Adrenal gland (tissue), 12 donors: ENCODE data around the gene ADAM30. TPM values are rescaled to one million over a fixed set of nuclear protein-coding genes. Genes with fewer than 3 reads are reported as not detected.
"Not testable (repeated sequence)": the region's sequence is repeated elsewhere in the genome, so short reads cannot be mapped to it uniquely, and the experiment has no call there.

ENCODE experiments used
- DNase-seq, 7 donors: peaks; one replicate each; pipeline ENCODE4 v3.0.0-alpha.2; 2019 to 2020
- H3K27ac ChIP-seq, 5 donors: fragments of 200-600 bp; sonication (generic) in 4 of 5; 1 replicate in 3 of 5; 2 replicates in 2 of 5; pipeline versions ENCODE4 v1.5.1 to v1.8.0; 2016 to 2020; ENCODE audit warnings: mild to moderate bottlenecking in 1 of 5
- H3K27me3 ChIP-seq: fragments of 200-600 bp; 2 replicates; pipeline ENCODE4 v1.8.0; 2021
- H3K36me3 ChIP-seq, 2 donors: fragments of 200-600 bp; replicated peaks in 1 of 2; 1 replicate in 1 of 2; 2 replicates in 1 of 2; pipeline versions ENCODE4 v1.5.1 to v1.8.0; 2018 to 2022
- H3K4me1 ChIP-seq, 2 donors: fragments of 200-600 bp; replicated peaks in 1 of 2; 1 replicate in 1 of 2; 2 replicates in 1 of 2; pipeline versions ENCODE4 v1.5.1 to v1.8.0; 2018 to 2021
- H3K4me3 ChIP-seq, 4 donors: fragments of 200-600 bp; sonication (generic) in 3 of 4; one replicate each; pipeline ENCODE4 v1.5.1; 2016 to 2018
- H3K9me3 ChIP-seq, 3 donors: fragments of 200-600 bp; sonication (generic) in 1 of 3; replicated peaks in 1 of 3; 1 replicate in 2 of 3; 2 replicates in 1 of 3; pipeline versions ENCODE4 v1.5.1 to v1.8.0; 2016 to 2021
- POLR2A ChIP-seq, 2 donors: fragments of 450-650 bp; IDR thresholded peaks; one replicate each; pipeline ENCODE4 v1.6.1; 2017; ENCODE audit warnings: antibody characterized with exemption in 2 of 2, mild to moderate bottlenecking in 2 of 2, moderate library complexity in 1 of 2
- WGBS, 4 donors: extraction: QIAGEN DNeasy Blood & Tissue Kit in 2 of 4; methylation state at CpG; one replicate each; pipeline versions ENCODE4 v1.1.5 to v1.1.7; 2013 to 2017; 5-methylcytosine and 5-hydroxymethylcytosine counted together
- intact Hi-C, 2 donors: fragments of 100-400 bp; cut with DNase I; formaldehyde crosslinking; loops; one replicate each; pipeline versions ENCODE4 v1.14.1 to v1.15.0; 2022 to 2023
- polyA plus RNA-seq, 3 donors: library from polyadenylated mRNA; stranded (reverse); fragments of 200-250 nt in 2 of 3; fragments of 350-450 nt in 1 of 3; fragmentation: Illumina TruSeq in 1 of 3; extraction: RNeasy Lipid Tissue Mini Kit (QIAGEN cat#74804) in 1 of 3; gene quantifications; one replicate each; pipeline ENCODE4 v1.2.3, GENCODE V29; 2013 to 2014
- total RNA-seq, 9 donors: library from RNA; depleted of rRNA in 4 of 9; stranded (reverse); fragments of >200 nt in 4 of 9; fragments of 120-200 nt in 1 of 9; fragmentation: NEBNext Ultra II Directional in 1 of 9; extraction: Animal tissue kit (Norgen Biotek cat#: 25700) in 1 of 9; gene quantifications; one replicate each; pipeline versions ENCODE4 v1.1.0 to v1.2.4, GENCODE V29; 2013 to 2023
- TF ChIP-seq, protein P1 (sequence below), 6 experiments: fragments of 450-650 bp in 4 of 6; fragments of 200-600 bp in 2 of 6; sonication (generic) in 1 of 6; IDR thresholded peaks; 1 replicate in 5 of 6; 2 replicates in 1 of 6; pipeline versions ENCODE4 v1.5.1 to v1.8.0; 2016 to 2021; ENCODE audit warnings: antibody characterized with exemption in 6 of 6, mild to moderate bottlenecking in 2 of 6, moderate library complexity in 1 of 6
- donor health status: healthy with polysubstance abuse.
- donor health status: Bipolar disorder and iron deficiency.
- donor health status: DM: yes; HTN: yes; CAD: no.
- donor health status: DM: no; HTN: no; CAD: no.
- donor health status: DM: no; HTN: no; CAD: no.
- donor health status: DM: yes; HTN: yes; CAD: no.

Gene ADAM30
- total and polyA plus RNA-seq, 12 donors = not detected

DNA sequence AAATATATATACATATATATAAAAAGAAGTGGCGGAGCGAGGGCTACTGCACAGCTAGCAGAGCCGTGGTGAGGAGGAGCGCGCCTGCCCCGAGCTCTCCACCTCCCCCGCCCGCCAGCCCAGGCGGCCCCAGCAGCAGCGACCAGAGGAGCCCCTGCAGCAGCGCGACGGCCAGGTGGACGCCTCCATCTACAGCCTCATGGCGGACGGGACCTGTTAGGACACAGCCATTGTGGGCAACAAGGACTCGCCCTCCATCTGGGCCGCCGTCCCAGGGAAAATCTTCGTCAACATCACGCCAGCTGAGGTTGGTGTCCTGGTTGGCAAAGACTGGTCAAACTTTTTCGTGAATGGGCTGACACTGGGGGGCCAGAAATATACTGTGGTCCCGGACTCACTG lies 43.2 kb downstream of the ADAM30 start:
- no peaks in the 10 kb centered on the region for H3K4me1 ChIP-seq
- intact Hi-C loops = no loop called here
- H3K27ac ChIP-seq = no peak overlapping the region
- no peak for TF ChIP-seq POLR2A (IDR thresholded peaks at IDR 0.05)
- TF ChIP-seq, protein P1, sequence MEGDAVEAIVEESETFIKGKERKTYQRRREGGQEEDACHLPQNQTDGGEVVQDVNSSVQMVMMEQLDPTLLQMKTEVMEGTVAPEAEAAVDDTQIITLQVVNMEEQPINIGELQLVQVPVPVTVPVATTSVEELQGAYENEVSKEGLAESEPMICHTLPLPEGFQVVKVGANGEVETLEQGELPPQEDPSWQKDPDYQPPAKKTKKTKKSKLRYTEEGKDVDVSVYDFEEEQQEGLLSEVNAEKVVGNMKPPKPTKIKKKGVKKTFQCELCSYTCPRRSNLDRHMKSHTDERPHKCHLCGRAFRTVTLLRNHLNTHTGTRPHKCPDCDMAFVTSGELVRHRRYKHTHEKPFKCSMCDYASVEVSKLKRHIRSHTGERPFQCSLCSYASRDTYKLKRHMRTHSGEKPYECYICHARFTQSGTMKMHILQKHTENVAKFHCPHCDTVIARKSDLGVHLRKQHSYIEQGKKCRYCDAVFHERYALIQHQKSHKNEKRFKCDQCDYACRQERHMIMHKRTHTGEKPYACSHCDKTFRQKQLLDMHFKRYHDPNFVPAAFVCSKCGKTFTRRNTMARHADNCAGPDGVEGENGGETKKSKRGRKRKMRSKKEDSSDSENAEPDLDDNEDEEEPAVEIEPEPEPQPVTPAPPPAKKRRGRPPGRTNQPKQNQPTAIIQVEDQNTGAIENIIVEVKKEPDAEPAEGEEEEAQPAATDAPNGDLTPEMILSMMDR (IDR thresholded peaks at IDR 0.05) = no peak
- no peaks in the 10 kb centered on the region for H3K36me3 ChIP-seq
- H3K9me3 ChIP-seq = no peaks in the 10 kb centered on the region
- no peaks in the 10 kb centered on the region for H3K27me3 ChIP-seq
- no peak overlapping the region for H3K4me3 ChIP-seq
- WGBS, 4 donors = 93 to 96% (median 94%) methylated on average over 20 to 23 of the region's 23 CpGs
- DNase-seq = no peak

DNA sequence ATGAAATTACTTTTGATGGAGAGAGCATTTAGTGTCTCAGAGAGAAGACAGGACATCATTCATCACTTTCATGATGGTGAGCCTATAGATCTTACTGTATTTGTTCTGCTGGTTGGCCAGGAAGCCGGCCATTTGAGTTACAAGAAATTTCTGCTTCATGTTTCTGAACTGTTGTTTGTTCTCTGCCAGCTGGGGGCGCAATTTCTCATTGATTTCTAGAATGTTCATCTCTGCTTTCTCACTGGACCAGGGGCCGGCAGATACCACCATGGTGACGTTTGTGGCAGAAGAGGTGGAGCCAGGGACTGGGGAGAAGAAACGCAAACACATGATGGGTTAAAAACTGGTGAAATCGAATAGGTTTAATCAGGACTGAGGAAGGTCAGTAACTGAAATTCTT lies 52.1 kb downstream of the ADAM30 start:
- H3K9me3 ChIP-seq, DNase-seq, intact Hi-C loops, H3K27ac ChIP-seq, H3K27me3 ChIP-seq, H3K4me1 ChIP-seq, H3K36me3 ChIP-seq, H3K4me3 ChIP-seq: not testable (repeated sequence)
- WGBS, 4 donors = 66 to 75% (median 67%) methylated on average over 6 of the region's 6 CpGs

Other genes starting within 250 kb of the ADAM30 start
- 10 to 100 TPM in 1 of 9 donors, 1 to 10 TPM in 8; 2.8 to 14.5 (median 5.9) TPM for gene ZNF697, start 248.2 kb downstream of the ADAM30 start, total RNA-seq
- 1 to 10 TPM; 1.7 to 5.7 (median 1.9) TPM for gene ZNF697, start 248.2 kb downstream of the ADAM30 start, polyA plus RNA-seq
- 10 to 100 TPM in 1 of 9 donors, 1 to 10 TPM in 8; 1.8 to 27.7 (median 3.4) TPM for gene PHGDH, start 184.6 kb downstream of the ADAM30 start, total RNA-seq
- 10 to 100 TPM in 1 of 3 donors, 1 to 10 TPM in 2; 2.0 to 12.0 (median 3.8) TPM for gene PHGDH, start 184.6 kb downstream of the ADAM30 start, polyA plus RNA-seq
- under 1 TPM in 4 of 9 donors, not detected in 5; 0.34 to 0.68 (median 0.55) TPM for gene HMGCS2, start 127.6 kb downstream of the ADAM30 start, total RNA-seq
- gene HMGCS2, start 127.6 kb downstream of the ADAM30 start, polyA plus RNA-seq = under 1 TPM; 0.30 to 0.33 (median 0.32) TPM
- not detected for gene REG4, start 85.1 kb downstream of the ADAM30 start, total RNA-seq
- not detected for gene REG4, start 85.1 kb downstream of the ADAM30 start, polyA plus RNA-seq
- 100 to 1,000 TPM in 2 of 9 donors, 10 to 100 TPM in 7; 56.0 to 138 (median 77.3) TPM for gene NOTCH2, start 173.1 kb upstream of the ADAM30 start, total RNA-seq
- 10 to 100 TPM in 1 of 3 donors, 1 to 10 TPM in 2; 5.4 to 21.1 (median 9.3) TPM for gene NOTCH2, start 173.1 kb upstream of the ADAM30 start, polyA plus RNA-seq